GM10248 (cell line): ENCODE measurements around the gene RNF13.

ENCODE experiments used
- CTCF ChIA-PET: fragments of 300-600 bp; sonication (Branson Sonifier 250); formaldehyde crosslinking; extraction: SDS; loops from one replicate; lab custom pipeline; 2021; ENCODE audit warnings: antibody characterized with exemption; lab: Yijun Ruan, JAX
- POLR2A ChIA-PET: fragments of 350-650 bp; sonication (Branson Sonifier 250); formaldehyde crosslinking; extraction: SDS; loops from one replicate; lab custom pipeline; 2020; ENCODE audit warnings: antibody characterized with exemption; lab: Yijun Ruan, JAX
- DNase-seq: peaks from one replicate; pipeline ENCODE4 v3.0.0; 2012; ENCODE audit errors: extremely low spot score
- CTCF ChIP-seq: IDR thresholded peaks from 2 replicates; pipeline ENCODE4 v1.5.1; 2012; ENCODE audit warnings: mild to moderate bottlenecking, low read depth; ENCODE audit errors: extremely low read depth, missing control alignments, control extremely low read depth

The RNF13 gene

DNA sequence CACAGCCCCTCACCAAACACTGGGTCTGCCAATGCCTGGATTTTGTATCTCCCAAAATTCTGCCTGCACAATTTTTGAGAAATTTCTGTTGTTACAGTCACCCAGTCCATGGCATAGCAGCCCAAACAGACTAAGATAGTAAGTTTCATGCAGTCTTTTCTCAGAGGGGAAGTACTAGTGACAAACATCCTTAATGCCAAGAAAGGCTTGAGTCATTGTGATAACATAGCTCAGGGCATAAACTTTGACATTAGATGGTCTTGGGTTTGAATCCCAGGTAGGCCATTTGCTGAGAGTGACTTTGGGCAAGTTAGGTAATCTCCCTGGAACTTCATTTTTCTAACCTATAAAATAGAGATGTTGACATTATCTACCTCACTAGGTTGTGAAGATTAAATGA, 193.8 kb downstream of the RNF13 start:
- ChIA-PET CTCF (interaction anchor here (2.0 kb wide), 1 partner anchor 24 kb away, joined by 5 read pairs; no protein-coding TSS in a partner anchor), POLR2A (no interaction called here)
- TF ChIP-seq CTCF, result no peak
- no peak for DNase-seq
